AG10803 (cell line): Measurements from ENCODE around the gene GIGYF1.
"Not testable (repeated sequence)": the region's sequence is repeated elsewhere in the genome, so short reads cannot be mapped to it uniquely, and the experiment has no call there.

ENCODE experiments used
- DNase-seq: peaks from one replicate; pipeline ENCODE4 v3.0.0; 2010; ENCODE audit warnings: low read depth
- H3K4me3 ChIP-seq: 2 replicates; pipeline ENCODE4 v1.5.1; 2011; ENCODE audit warnings: mild to moderate bottlenecking, low read length, control low read depth
- CTCF ChIP-seq: conservative IDR thresholded peaks from 2 replicates; pipeline ENCODE4 v1.5.1; 2011; ENCODE audit warnings: mild to moderate bottlenecking, low read length, control low read depth, inconsistent platforms

The GIGYF1 gene

GRCh38 chr7:100705753-100706671, 12.0 kb upstream of the GIGYF1 start, which contains the start of gene POP7:
Gene POP7, plus strand, starts transcription at chr7:100706121. Its CDS starts 710 bp downstream, at chr7:100706831.
- no peak for TF ChIP-seq CTCF
- peak; percentile 97 for DNase-seq
- H3K4me3 ChIP-seq, result peak within 1 kb of the TSS; percentile 91

- TF ChIP-seq CTCF, result peak; percentile 84
- peak overlapping the region; percentile 91 for H3K4me3 ChIP-seq
These were observed 11.3 kb upstream of the GIGYF1 start for GRCh38 chr7:100705320-100705752.

DNA sequence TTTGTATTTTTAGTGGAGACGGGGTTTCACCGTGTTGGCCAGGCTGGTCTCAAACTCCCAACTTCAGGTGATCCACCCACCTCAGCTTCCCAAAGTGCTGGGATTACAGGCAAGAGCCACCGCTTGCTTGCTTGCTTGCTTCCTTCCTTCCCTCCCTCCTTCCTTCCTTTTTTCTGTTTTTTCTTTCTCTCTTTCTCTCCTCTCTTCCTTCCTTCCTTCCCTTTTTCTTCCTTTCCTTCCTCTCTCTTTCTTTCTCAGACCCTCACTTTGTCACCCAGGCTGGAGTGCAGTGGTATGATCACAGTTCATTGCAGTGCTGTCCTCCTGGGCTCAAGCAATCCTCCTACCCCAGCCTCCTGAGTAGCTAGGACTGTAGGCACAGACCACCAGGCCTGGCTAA, 7.0 kb upstream of the GIGYF1 start:
- not testable (repeated sequence) for DNase-seq, H3K4me3 ChIP-seq

More at GRCh38 chr7:100705320-100705752, 11.3 kb upstream of the GIGYF1 start:
- DNase-seq, result peak; percentile 58

DNA sequence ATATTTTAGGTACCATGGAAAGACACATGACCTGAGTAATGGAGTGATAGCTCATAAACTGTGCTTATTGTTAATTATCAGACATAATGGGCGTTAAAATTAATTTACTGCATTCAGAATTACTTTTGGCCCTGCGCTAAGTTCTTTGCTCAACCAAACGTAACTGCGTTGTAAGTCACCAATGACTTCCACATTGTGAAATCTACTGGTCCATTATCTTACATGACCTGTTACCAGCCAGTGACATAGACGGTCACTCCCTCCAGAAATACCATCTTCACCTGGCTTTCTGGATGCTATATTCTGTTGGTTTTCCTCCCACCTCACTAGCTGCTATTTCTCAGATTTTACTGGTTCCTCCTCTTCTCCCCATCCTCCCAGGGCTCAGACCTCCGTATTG, 5.0 kb upstream of the GIGYF1 start:
- DNase-seq, result no peak
- H3K4me3 ChIP-seq, result no peak overlapping the region
- TF ChIP-seq CTCF, result no peak

DNA sequence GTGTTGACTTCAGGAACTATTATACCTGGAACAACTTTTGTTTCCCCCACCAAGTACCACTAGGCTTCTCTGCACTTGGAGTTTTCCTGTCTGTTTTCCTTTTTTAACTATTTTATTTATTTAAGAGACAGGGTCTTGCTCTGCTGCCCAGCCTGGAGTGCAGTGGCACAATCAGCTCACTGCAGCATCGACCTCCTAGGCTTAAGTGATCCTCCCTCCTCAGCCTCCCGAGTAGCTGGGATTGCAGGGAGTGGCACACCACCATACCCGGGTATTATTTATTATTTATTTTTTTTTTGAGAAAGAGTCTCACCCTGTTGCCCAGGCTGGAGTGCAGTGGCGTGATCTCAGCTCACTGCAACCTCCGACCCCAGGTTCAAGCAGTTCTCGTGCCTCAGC, 2.1 kb upstream of the GIGYF1 start:
- H3K4me3 ChIP-seq, result no peak overlapping the region
- no peak for TF ChIP-seq CTCF
- DNase-seq, result no peak

GRCh38 chr7:100693312-100694097, 545 bp downstream of the GIGYF1 start:
- peak overlapping the region; percentile 79 for H3K4me3 ChIP-seq
- DNase-seq, result no peak

More at GRCh38 chr7:100693312-100694097, 545 bp downstream of the GIGYF1 start:
- no peak for TF ChIP-seq CTCF
